Activated T-cell treated with anti-CD3 and anti-CD28 coated beads for 4 hours (primary cell): ENCODE results near the gene YPEL3.

Source experiments
- DNase-seq: peaks from one replicate; pipeline ENCODE4 v3.0.0-alpha.2; 2020

Gene YPEL3

DNA sequence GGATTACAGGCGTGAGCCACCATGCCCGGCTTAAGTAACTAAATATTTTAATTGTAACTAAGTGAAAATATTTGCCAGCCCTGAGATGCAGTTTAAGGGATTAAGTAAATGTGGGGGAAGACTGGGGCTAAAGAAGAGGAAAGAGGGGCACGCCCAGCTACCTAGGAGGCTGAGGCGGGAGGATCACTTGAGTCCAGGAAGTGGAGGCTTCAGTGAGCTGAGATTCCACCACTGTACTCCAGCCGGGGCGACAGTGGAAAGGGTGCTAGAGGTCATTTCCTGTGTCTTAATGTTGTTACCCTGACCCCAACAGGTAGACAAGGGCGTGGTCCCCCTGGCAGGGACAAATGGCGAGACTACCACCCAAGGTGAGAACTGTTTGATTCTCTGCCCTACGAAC is 27.7 kb downstream of the YPEL3 start:
- DNase-seq, result no peak

DNA sequence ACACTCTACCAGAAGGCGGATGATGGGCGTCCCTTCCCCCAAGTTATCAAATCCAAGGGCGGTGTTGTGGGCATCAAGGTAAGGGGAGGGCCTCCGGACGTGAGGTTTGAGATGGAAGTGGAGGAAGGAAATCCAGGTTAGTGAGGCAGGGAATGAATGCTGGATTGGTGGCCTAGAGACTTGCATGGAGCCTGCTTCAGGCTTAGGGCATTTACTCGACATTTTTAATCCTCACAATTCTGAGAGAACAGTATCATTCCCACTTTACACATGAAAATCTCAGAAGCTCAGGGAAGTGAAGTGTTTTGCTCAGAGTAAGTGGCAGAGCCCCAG is 28.5 kb downstream of the YPEL3 start:
- no peak for DNase-seq

DNA sequence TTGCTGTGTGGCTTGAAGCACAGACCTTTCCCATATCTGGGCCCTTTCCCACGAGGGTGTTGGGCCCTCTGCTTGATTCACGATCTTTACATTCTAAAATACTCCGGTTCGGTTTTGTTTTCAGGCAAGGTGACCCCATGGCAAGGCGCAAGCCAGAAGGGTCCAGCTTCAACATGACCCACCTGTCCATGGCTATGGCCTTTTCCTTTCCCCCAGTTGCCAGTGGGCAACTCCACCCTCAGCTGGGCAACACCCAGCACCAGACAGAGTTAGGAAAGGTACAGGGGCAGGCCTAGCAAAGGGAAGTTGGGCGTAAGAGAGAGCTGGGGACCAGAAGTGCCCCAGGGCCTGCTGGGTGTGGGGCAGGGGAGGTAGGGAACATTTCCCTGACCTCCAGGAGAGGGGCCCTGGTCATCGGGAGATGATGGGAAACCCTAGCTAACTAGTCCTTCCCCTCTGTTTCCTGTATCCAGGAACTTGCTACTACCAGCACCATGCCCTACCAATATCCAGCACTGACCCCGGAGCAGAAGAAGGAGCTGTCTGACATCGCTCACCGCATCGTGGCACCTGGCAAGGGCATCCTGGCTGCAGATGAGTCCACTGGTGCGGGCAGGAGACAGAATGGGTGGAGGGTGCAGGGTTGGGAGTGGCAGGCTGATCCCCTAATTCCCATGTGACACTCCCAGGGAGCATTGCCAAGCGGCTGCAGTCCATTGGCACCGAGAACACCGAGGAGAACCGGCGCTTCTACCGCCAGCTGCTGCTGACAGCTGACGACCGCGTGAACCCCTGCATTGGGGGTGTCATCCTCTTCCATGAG is 29.0 kb downstream of the YPEL3 start:
- no peak for DNase-seq

DNA sequence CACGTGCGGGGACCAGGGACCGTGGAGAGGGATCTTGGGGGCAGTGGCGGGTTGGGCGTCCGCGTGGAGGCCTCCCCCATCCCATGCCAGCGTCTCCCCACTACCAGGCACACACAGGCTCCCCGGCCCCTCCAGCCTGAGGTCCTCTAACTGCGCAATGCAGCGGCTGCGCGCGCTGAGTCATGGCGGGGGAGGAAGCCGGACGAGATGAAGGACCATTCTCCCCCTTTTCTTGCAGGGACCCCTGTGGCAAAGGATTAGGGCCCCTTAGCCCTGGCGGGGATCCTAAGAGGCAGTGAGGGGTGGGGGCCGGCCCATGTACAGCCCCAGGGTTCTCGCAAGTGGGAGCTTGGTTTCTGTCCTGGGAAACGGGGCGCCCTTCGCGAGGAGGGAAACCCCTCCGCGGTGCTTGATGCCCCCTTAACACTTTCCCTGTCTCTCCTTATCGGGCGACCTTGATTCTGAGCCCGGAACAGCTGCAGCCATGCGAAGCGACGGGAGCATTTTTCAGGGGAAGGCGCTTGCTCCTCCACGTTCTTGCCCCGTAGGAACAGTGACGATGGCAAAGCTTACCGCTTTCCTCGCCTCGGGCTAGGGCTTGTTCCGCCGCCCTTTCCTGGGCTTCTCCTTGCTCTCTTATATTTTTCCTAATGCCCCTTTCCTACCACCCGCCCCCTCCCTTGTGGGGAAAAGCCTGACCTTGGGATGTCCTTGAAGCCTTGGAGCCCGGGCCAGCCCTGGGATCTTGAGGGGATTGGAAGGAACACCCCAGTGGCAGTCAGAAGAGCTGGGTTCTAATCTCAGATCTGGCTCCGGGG is 29.9 kb downstream of the YPEL3 start:
- no peak for DNase-seq

DNA sequence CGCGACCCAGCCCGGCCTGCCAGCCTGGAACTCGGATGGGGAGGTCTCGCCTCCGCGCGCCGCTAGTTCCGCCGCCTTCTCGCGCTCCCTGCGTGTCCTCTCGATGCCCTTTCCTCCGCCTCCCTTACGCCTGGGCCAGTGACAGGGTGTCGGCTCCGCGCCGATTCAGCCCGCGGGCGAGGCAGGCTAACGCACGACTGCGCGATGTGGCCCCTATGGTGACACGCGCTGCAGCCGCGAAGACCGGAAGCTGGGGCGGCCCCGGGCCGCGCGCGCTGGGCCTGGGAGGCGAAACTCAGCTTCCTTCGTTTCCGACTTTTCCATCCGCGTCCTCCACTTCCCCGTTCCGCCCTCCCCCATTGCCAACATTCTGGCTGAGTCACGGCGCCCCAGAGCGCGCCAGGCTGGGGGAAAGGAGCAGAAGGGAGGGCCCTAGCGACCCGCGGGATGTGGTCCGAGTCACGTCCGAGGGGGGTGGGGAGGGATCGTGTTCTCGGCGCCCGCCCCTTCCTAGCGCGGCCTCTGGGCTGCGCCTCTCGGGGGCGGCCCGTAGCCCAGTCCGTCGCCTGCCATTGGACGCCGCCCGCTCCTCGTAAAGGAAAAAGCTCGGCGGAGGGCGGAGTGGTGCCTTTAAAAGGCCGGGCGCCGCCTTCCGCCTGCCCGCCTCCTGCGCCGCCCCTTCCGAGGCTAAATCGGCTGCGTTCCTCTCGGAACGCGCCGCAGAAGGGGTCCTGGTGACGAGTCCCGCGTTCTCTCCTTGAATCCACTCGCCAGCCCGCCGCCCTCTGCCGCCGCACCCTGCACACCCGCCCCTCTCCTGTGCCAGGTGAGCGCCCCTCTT is 30.7 kb downstream of the YPEL3 start, which contains the start of gene ALDOA:
ALDOA (plus strand) TSS at position 659 of the 841 bp plus-strand sequence. CDS start 1,138 bp downstream, outside the sequence.
- DNase-seq, result peak; percentile 91

DNA sequence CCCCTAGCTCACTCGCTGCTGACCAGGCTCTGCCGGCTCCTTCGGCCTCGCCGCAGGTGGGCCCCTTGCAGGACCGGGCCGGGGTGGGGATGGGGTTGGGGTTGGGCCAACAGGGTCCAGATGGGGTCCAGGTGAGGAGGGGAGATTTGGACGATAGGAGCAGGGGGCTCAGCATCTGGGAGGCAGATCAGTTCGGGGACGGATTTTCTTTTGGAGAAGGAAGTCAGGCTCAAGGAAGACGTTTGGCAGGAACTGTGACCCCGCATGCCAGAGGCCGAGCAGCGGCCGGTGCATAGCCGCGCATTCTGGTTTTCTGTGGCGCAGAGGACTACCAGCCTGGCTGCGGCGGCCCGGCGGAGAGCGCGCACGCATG is 31.3 kb downstream of the YPEL3 start:
- DNase-seq, result no peak

DNA sequence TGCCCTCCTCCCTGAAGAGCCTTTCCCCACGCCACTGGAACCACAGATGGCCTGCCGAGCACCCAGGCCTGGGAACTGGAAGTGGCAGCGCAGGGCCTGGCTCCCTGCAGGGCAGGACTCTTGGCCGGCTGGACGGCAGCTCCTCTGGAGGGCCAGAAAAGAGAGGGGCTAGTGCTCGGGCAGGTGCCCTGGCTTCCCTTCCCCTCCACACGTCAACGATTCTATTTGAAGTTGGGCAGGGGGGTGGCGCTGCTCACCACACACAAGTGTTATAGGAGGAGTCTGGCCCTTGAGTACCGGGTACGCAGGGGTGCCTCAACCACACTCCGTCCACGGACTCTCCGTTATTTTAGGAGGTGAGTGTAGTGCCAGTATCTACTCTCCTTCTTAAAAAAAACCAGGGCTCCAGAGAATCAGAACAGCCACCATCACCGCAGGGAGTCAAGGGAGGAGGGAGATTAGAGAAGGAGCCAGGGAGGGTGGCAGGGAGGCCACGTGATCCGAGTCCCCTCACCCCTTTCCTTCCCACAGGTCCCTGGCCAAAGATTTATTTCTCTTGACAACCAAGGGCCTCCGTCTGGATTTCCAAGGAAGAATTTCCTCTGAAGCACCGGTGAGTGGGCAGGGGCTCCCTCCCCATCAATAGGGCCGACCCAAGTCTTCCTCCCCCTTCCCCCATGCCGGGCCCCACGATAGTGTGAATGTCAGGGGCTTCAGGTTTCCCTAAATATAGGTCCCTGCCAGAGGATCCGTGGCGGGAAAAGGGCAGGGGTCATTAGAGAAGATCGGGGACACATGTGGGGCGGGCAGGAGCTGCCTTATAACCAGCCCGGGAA is 31.9 kb downstream of the YPEL3 start:
- DNase-seq, result peak; percentile 62

DNA sequence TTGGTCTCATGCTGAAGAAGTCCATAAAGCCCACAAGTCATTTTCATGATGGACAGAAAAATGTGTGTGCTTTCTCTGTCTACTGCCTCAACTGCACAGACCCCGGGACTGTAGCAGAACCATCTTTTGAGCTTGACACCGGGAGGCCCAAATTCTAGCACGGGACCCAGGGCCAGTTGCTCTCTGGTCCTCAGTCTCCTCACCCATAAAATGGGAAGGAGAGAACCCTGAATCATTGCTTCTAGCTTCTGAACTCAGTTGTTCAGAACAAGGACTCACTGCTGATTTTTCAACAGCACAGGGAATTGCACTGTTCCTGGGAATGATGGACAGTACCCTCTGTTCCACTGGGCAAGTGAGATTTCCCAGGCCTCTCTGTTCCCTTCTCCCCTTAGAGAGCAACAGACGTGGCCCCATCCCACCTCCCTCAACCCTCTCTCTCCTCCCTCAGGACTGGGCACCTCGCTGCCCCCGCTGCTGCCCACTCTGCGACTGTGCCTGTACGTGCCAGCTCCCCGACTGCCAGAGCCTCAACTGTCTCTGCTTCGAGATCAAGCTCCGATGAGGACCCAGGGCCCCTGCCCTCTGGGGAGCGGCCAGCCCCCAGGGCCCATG is 32.6 kb downstream of the YPEL3 start:
- DNase-seq, result no peak

DNA sequence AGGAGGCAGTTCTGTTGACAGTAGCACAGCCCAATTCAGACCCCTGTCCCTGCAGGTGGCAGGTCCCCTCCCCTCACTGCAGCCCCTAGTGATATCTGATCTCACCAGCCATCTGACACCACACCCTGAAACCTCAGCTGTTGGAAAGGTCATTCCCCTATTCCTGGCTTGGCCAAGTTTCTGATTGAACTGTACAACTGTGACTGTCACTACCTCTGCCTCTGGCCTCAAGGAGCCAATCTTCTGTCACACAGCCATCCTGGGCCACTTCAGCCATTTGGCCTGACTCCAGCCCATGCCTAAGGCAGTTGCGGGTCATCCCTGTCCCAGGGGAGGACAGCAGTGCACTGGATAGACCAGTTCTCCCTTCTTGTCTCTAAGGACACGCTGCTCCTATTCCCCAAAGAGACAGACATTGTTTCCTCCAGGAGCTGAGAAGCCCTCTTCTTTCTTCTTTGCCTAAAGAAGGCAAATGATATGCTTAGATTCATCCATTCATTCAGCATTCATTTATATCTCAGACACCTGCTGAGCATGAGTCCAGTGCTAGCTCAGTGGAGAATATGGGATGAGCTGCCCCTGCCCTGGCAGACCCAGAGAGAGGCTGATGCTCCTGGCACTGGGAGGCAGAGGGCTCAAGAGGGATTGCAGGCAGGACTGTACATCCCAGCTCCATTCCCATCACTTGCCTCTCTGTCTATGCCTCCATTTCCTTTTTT is 35.0 kb downstream of the YPEL3 start:
- DNase-seq, result no peak

DNA sequence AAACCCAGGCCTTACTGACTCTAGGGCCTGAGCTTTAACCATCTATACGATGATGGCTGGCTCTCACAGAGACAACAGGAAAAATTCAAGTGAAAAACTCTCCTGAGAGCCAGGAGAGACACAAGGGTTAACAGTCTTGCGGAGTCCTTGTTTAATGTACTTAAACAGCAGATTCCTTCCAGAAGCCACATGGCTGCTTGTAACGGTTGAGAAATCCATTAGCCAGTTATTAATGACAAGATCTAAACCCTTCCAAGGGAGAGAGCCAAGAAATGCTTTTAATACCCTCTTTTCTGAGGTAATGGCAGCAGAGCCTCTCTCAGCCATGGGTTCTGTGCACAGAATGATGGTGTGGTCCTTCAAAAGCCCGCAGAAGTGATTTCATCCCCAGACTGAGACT is 35.7 kb downstream of the YPEL3 start:
- DNase-seq, result no peak

DNA sequence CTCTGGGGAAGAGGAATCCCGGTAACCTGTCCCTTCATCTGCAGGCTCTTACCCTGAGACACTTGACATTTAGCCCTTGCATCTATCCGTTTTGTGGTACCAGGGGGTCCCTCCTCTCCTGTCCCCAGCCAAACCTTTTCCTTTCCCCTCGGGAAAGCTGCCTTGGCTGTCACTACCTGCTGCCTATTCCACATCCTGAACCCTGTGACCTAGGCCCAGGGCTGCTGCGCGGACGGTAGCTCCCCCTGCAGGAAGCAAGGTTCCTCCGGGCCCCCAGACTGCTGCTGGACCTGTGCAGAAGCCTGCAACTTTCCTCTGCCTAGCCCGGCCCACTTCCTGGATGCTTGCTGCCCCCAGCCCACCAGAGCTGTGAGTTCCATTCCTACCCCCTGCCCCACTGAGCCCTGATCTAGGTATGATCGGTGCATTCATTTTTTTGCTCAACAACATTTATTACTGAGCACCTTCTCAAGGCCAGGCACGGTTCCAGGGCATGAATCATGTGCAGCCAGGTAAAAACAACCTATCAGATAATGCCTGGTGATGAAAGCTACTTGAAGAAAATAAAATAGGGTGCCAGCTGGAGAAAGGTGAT is 41.0 kb downstream of the YPEL3 start:
- DNase-seq, result no peak

DNA sequence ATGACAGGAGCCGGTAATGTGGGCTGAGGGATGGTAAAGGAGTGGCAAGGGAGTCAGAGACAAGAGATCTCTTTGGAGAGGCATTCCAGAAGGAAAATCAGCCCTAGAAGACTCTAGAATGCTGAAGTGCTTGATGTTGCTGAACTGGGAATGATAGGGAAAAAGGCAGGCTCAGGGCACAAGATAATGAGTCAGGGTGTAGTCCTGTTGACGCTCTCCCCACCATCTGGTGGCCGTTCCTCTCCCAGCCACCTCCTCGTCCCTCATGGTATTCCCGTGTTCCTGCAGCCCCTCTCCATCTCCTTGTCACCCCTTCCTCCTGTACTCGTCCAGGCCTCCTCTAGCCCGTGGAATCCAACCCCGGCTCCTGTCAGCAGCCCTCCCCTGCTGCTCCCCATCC is 41.6 kb downstream of the YPEL3 start:
- DNase-seq, result no peak

DNA sequence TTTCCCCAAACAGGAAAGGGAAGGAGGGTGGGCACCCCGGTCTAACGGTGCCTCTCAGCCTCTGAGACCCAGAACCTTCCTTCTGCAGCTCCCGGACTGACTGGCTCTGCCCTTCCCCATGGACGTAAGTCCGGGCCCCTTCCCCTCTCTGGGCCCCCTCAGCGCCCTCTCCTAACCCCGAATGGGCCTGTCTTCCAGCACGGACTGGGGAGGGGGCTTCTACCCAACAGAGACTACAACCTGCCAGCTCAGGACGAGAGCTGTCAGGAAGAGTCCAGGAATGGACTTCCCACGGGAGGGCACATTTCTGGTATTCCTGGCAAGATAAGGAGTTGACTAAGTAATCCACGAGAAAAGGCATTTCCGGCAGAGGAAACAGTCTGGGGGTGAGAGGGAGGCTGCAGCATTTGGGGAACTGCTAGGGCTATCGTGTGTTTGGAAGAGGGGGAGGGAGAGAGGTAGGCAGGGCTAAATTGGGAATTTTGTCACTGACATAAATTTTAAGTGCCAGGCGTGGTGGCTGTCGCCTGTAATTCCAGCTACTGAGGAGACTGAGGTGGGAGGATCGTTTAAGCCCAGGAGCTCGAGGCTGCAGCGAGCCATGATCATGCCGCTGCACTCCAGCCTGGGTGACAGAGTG is 42.5 kb downstream of the YPEL3 start:
- no peak for DNase-seq

DNA sequence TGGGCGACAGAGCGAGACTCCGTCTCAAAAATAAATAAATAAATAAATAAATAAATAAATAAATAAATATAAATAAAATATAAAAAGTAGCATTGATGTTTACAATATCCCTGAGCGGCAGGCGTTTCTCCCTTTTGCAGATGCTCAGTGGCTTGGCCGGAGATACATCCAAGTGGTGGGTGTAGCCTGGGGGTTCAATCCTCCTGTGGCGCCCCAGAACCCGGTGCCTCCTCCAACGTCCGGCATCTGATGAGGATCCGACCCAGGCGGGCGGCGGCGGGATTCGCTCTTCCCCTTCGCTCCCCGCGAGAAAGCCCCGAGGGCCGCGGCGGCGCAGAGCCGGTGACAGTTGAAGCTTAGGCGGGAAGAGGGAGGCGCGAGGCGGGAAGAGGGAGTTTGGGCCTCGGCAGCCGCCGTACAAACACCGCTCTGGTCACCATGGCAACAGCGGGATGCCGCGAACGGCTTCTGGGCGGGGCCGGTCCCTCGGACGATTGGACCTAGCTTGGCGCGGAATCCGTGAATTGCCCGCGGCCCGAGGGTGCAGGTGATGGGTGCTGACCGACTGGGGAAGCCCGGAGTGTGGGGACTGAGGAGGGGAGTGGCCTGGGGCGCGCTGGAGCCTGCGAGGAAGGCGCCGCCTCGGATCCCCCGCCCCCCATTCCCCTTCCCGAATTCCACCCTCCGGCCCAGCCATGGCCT is 43.2 kb downstream of the YPEL3 start:
- peak; percentile 87 for DNase-seq

DNA sequence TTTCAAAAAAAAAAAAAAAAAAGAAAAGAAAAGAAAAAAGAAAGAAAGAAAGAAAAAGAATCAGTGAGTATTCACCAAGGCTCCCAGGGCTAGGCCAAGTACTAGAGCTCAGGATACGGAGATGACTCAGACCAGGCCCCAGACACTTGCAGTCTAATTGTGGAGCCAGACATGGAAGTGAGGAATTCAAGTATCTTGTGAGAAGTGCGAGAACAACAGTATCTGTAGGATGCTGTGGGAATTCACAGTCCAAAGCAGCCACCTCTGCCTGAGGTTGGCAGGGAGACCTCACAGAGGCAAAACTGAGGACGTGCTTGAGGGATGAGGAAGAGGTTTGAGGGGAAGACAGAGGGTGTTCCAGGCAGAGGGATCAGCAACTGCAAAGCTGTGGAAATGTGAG is 44.5 kb downstream of the YPEL3 start:
- DNase-seq, result no peak

DNA sequence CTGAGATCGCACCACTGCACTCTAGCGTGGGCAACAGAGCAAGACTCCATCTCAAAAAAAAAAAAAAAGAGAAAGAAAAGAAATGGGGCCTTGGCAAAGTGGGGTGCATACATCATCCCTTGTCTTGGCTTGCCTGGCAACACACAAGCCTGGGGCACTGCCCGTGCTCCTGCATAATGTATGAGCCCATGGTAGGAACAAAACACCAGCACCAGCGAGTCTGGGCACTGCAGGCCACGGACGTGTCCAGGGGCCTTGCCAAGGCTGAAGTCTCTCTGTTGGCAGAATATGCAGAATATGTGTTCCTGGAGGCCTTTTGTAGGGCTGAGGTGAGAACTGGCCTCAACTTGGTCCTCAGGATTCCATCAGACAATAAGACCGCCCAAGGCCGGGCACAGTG is 46.1 kb downstream of the YPEL3 start:
- DNase-seq, result no peak

DNA sequence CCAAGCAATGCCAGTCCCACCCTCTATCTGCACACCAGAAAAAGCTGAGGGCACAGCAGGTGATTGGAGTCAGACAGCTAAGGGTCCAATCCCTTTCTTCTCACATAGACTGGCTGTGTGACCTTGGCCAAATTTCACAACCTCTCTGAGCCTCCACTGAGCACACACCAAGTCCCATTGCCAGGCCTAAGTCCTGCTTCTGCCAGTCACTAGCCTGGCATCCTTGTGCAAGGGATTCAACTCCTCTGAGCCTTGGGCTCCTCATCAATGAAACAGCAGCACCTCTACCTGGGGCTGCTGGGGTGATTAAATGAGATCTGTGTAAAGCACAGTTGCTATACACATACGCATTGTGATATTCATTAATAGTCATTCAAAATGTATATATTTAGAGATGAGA is 49.4 kb downstream of the YPEL3 start:
- no peak for DNase-seq

DNA sequence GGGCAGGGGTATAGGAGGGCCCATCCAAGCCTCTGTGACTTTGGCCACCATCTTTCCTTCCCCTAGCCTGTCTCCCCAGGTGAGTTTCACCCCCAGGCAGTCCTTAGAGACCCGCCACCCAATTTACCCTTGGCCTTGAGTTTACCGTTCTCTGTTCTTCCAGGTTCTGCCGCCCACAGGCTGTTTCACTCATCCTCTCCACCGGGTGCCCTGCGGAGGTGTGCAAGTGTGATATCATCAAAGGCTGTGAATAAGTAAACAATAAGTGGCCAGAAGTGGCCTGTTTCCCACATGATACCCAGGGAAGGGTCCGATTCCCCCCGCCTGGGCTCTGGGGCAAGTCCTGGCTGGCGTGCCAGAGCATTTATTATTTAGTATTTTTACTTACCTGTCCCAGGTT is 49.8 kb downstream of the YPEL3 start:
- DNase-seq, result no peak
